IMR-90 (cell line): ENCODE measurements around the gene BAD. TPM values are rescaled to one million over a fixed set of nuclear protein-coding genes. Genes with fewer than 3 reads are reported as not detected.

Experiments
- CHD1 ChIP-seq: IDR thresholded peaks from 2 replicates; pipeline ENCODE4 v1.6.1; 2012; ENCODE audit warnings: low read depth, low read length, improper control_type of control experiment
- CTCF ChIP-seq: conservative IDR thresholded peaks from 2 replicates; pipeline ENCODE4 v1.5.1; 2012; ENCODE audit warnings: mild to moderate bottlenecking, low read depth, low read length, improper control_type of control experiment
- RCOR1 ChIP-seq: IDR thresholded peaks from 2 replicates; pipeline ENCODE4 v1.6.1; 2012; ENCODE audit warnings: mild to moderate bottlenecking, low read length, improper control_type of control experiment; ENCODE audit not compliant: insufficient replicate concordance
- polyA plus RNA-seq, 3 experiments: library from polyadenylated mRNA; depleted of rRNA; stranded (reverse); fragments of >200 nt; gene quantifications; 2 replicates each; pipeline ENCODE4 v1.2.3, GENCODE V29; 2012; ENCODE audit warnings: low replicate concordance in 1 of 3
- total RNA-seq: library from RNA; depleted of rRNA; stranded (reverse); fragments of >200 nt; gene quantifications from 2 replicates; pipeline ENCODE4 v1.2.3, GENCODE V29; 2012

BAD gene
- total and polyA plus RNA-seq, 2 of the 4 experiments (the other 2 are of a cell fraction) = 30.3 to 68.0 TPM

- no peak for TF ChIP-seq CTCF
- no peak for TF ChIP-seq RCOR1
- no peak for TF ChIP-seq CHD1
Observed at GRCh38 chr11:64230985-64231365, 53.5 kb downstream of the BAD start (continued).
